GM10847 (cell line): Measurements from ENCODE around the gene TMEM253.

ENCODE experiments used
- POLR2A ChIP-seq: IDR thresholded peaks from 2 replicates; pipeline ENCODE4 v1.6.1; 2011; ENCODE audit not compliant: insufficient read length; ENCODE audit errors: extremely low read depth

Gene TMEM253

GRCh38 chr14:21104448-21105060 is 3.7 kb downstream of the TMEM253 start:
- no peak for TF ChIP-seq POLR2A

- TF ChIP-seq POLR2A = no peak
Measured at GRCh38 chr14:21105095-21105494, 4.2 kb downstream of the TMEM253 start.

- no peak for TF ChIP-seq POLR2A
Measured at GRCh38 chr14:21106176-21106497, 5.3 kb downstream of the TMEM253 start.

- no peak for TF ChIP-seq POLR2A
Measured at GRCh38 chr14:21106498-21107282, 5.8 kb downstream of the TMEM253 start.

- no peak for TF ChIP-seq POLR2A
Measured at GRCh38 chr14:21107283-21107800, 6.5 kb downstream of the TMEM253 start.

- no peak for TF ChIP-seq POLR2A
Measured at GRCh38 chr14:21108791-21109190, 7.9 kb downstream of the TMEM253 start.

GRCh38 chr14:21109377-21110138 is 8.7 kb downstream of the TMEM253 start:
- no peak for TF ChIP-seq POLR2A

- no peak for TF ChIP-seq POLR2A
Measured at GRCh38 chr14:21112255-21112654, 11.4 kb downstream of the TMEM253 start.

- TF ChIP-seq POLR2A = no peak
Measured at GRCh38 chr14:21113369-21113768, 12.5 kb downstream of the TMEM253 start.

- no peak for TF ChIP-seq POLR2A
Measured at GRCh38 chr14:21118933-21119332, 18.1 kb downstream of the TMEM253 start.

- no peak for TF ChIP-seq POLR2A
Measured at GRCh38 chr14:21120686-21121085, 19.8 kb downstream of the TMEM253 start.

- no peak for TF ChIP-seq POLR2A
Measured at GRCh38 chr14:21121122-21121521, 20.3 kb downstream of the TMEM253 start.

GRCh38 chr14:21123429-21123828 is 22.6 kb downstream of the TMEM253 start:
- TF ChIP-seq POLR2A = no peak

GRCh38 chr14:21133901-21134300 is 33.0 kb downstream of the TMEM253 start:
- no peak for TF ChIP-seq POLR2A

GRCh38 chr14:21136024-21136423 is 35.2 kb downstream of the TMEM253 start:
- no peak for TF ChIP-seq POLR2A

GRCh38 chr14:21142357-21142756 is 41.5 kb downstream of the TMEM253 start:
- no peak for TF ChIP-seq POLR2A

GRCh38 chr14:21145437-21145836 is 44.6 kb downstream of the TMEM253 start:
- TF ChIP-seq POLR2A = no peak
